GM21360 (cell line): Measurements from ENCODE around the gene NPC1.
A peak's percentile ranks its signal among the peaks of the same experiment; 100 is the strongest.
"Not testable (repeated sequence)": the region's sequence is repeated elsewhere in the genome, so short reads cannot be mapped to it uniquely, and the experiment has no call there.

ENCODE experiments used
- ATAC-seq: cut with Tn5 transposase; IDR thresholded peaks from one replicate; pipeline ENCODE4 v1.9.1; 2021; ENCODE audit warnings: mild to moderate bottlenecking, moderate library complexity; ENCODE audit not compliant: unreplicated experiment

Gene NPC1

DNA sequence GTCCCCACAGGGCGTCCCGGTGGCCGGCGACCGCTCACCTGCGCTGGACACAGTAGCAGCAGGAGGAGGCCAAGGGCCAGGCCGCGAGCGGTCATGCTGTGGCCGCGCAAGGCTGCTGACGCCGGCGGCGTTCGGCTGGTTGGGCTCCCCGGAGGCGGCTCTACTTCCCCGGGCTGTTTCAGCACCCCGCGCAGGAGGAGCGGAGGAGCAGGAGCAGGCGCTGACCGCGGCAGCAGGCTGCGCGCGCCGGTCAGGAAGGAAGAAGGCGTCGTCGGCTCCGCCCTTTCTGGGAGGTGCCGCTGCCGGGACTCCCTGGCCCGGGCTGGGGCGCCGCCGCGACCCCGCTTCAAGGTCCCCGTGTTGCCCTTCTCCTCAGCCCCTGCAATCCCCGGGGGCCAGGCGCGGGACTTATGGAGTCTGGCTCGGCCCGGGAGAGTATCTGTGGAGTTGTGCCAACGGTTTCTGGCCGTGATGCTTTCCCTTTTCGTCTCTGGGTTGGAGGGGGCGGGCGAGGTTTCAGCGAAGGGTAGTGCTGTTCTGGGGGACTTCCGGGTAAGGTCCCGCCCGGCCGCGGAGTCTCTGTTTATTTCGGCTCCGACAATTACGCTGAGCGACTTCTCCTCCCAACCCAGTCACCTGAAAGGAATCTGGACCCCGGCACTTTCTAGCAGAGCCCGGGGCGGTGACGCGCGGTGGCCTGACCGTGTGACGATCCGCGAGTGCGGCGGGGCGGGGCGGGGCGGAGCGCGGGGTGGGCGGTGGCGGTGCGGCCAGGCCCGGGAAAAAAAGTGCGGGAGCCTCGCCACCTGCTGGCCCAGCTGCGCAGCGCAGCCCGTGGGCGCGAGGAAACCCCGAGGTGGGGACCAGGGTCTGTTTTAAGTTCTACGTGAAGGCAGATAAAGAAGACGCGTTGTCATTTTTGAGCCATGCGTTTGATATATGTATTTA, at the start of gene NPC1:
Gene NPC1 (minus strand): TSS at position 258 of the 948 bp plus-strand sequence. CDS start 163 bp downstream, at position 95.
- ATAC-seq = peak; percentile 93

- no peak for ATAC-seq
Measured at GRCh38 chr18:23636071-23636399, 49.7 kb upstream of the NPC1 start.

- ATAC-seq = no peak
Measured at GRCh38 chr18:23635283-23636070, 49.2 kb upstream of the NPC1 start.

DNA sequence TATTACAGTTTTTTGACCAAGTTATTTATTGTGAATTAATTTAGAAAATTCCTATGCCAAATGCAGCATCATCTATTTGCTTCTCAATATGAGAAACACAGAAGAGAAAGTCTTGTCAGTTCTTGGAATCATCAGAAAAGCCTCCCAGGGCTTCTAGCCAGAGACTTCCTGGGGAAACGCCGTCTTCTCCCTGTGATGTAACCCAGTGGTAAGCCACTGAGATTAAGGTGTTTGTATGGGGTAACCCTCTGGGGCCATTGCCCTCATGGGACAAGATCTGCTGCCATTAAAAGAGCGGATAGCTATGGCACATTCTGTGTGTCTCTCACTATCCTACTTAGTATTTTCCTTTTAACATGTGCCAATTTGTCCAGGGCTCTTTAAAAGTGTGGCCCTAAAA, 48.4 kb upstream of the NPC1 start:
- ATAC-seq = no peak

DNA sequence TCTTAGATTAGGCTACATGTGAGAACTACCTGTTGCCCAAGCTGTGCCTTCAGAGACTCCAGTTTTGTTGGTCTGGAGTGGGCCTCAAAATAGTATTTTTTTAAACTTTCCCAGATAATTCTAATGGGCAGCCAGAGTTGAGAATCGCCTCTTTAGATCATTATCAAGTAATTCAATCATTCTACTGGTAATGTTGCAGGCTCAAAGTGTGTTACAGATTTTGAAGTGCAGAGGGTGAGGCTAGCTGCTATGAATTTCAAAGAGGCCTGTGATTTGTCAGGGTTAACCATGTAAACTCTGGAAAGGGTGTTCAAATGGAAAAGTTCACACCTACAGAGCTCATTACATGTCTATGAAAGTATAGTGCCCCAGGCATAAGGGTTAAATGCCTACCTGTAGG, 46.3 kb upstream of the NPC1 start:
- no peak for ATAC-seq

DNA sequence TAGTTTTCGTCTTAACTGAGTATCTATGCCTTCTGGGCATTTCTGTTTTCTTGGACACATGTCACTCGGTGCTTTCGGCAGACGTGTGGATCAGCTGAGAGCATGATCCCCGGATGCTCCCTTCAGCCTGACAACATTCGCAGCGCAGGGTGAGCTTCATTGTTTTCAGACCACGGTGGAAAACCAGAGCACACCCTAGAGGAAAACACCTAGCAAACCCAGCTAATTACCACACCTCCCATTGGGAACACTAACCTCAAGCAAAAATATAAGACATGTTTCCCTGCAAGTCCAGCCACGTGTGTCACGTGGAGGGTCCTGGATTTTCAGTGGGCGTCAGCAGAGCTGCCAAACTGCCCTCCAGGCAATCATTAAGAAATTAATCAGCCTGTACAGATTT, 45.4 kb upstream of the NPC1 start:
- ATAC-seq = no peak

DNA sequence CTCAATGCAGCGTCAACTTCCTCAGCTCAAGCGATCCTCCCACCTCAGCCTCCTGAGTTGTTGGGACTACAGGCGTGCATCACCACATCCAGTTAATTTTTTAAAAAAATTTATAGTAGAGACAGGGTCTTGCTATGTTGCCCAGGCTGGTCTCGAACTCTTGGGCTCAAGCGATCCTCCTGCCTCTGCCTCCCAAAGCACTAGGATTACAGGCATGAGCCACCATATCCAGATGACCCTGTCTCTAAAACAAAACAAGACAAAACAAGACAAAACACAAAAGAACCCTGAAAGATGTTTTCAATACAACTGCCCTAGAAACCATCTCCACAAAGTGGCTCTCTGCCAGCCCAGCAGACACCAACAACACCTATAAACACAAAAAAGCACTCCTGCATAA, 45.0 kb upstream of the NPC1 start:
- ATAC-seq = no peak

- no peak for ATAC-seq
Measured at GRCh38 chr18:23629444-23629946, 43.2 kb upstream of the NPC1 start.

- ATAC-seq = no peak
Measured at GRCh38 chr18:23627970-23628369, 41.7 kb upstream of the NPC1 start.

- ATAC-seq = no peak
Measured at GRCh38 chr18:23627321-23627720, 41.0 kb upstream of the NPC1 start.

- ATAC-seq = no peak
Measured at GRCh38 chr18:23626451-23627279, 40.4 kb upstream of the NPC1 start.

- no peak for ATAC-seq
Measured at GRCh38 chr18:23623040-23623439, 36.7 kb upstream of the NPC1 start.

- no peak for ATAC-seq
Measured at GRCh38 chr18:23619388-23619881, 33.1 kb upstream of the NPC1 start.

GRCh38 chr18:23618862-23619387, 32.6 kb upstream of the NPC1 start:
- no peak for ATAC-seq

DNA sequence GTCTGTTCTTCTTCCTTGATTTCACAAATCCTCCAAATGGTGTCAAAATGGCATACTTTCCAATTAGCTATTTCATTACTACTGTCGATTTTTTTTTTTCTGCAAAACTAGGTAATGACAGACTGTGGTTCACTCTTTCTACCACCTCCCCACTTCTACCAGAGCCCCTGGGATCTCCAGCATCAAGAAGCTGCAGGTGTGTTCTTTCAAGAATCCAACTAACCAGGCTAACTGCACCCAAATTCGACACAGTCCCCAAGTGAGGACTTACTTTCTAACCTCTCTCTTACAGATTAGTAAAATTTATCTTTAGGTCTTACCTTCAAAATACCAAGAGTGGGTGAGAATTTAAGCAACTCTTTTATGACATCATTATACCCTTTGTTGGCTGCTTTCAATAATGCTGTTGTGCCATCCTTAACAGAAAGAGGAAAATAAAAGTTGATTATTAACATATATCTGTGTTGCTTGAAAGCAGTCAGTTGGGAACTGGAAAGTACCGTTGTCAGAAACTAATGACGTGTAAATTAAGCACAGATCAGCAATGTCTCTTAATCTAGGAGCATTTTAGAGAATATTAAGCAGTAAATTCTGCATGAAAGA, 31.2 kb upstream of the NPC1 start:
- no peak for ATAC-seq

GRCh38 chr18:23616258-23616657, 30.0 kb upstream of the NPC1 start:
- ATAC-seq = no peak

DNA sequence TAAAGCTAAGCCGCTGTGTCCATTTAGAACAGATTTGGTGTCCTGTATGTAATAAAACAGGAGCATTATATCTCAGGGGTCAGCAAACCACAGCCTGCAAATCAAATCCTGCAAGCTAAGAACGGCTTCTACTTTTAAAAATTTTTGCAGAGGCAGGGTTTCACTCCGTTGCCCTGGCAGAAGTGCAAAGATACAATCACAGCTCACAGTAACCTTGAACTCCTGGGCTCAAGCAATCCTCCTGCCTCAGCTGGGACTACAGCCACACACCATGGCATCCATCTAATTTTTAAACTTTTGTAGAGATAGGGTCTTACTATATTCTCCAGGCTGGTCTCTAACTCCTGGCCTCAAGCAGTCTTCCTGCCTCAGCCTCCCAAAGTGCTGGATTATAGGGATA, 28.6 kb upstream of the NPC1 start:
- ATAC-seq = no peak

- ATAC-seq = no peak
Measured at GRCh38 chr18:23614413-23614812, 28.1 kb upstream of the NPC1 start.

GRCh38 chr18:23613091-23613475, 26.8 kb upstream of the NPC1 start:
- not testable (repeated sequence) for ATAC-seq

- no peak for ATAC-seq
Measured at GRCh38 chr18:23612434-23613090, 26.3 kb upstream of the NPC1 start.
